Left lung (tissue), 10 donors: Measurements from ENCODE around the gene PNLIPRP1. TPM values are rescaled to one million over a fixed set of nuclear protein-coding genes. Genes with fewer than 3 reads are reported as not detected.

Experiments
- ATAC-seq: fragments of 200-7000 bp; cut with Tn5 transposase; one replicate; pipeline ENCODE4 v1.9.1; 2020; ENCODE audit warnings: moderate library complexity
- DNase-seq, 4 donors: peaks; one replicate each; pipeline ENCODE4 v3.0.0-alpha.2; 2013 to 2020
- H3K27ac ChIP-seq, 2 donors: fragments of 200-600 bp; sonication (generic) in 1 of 2; one replicate each; pipeline versions ENCODE4 v1.5.0 to v1.8.0; 2020 to 2021
- H3K27me3 ChIP-seq, 2 donors: fragments of 200-600 bp; sonication (generic) in 1 of 2; one replicate each; pipeline versions ENCODE4 v1.5.0 to v1.8.0; 2020 to 2021
- H3K36me3 ChIP-seq, 2 donors: fragments of 200-600 bp; sonication (generic) in 1 of 2; one replicate each; pipeline versions ENCODE4 v1.5.0 to v1.8.0; 2020 to 2021
- H3K4me1 ChIP-seq, 2 donors: fragments of 200-600 bp; one replicate each; pipeline ENCODE4 v1.8.0; 2021
- H3K4me3 ChIP-seq, 2 donors: fragments of 200-600 bp; sonication (generic) in 1 of 2; one replicate each; pipeline versions ENCODE4 v1.5.0 to v1.8.0; 2020 to 2021; ENCODE audit warnings: mild to moderate bottlenecking in 1 of 2
- H3K9me3 ChIP-seq, 2 donors: fragments of 200-600 bp; sonication (generic) in 1 of 2; one replicate each; pipeline versions ENCODE4 v1.5.0 to v1.8.0; 2020 to 2021
- CTCF ChIP-seq, 2 donors: fragments of 200-600 bp; sonication (generic) in 1 of 2; IDR thresholded peaks; one replicate each; pipeline versions ENCODE4 v1.5.0 to v1.8.0; 2021; ENCODE audit warnings: antibody characterized with exemption in 2 of 2
- intact Hi-C, 2 donors: fragments of 100-400 bp; cut with DNase I; formaldehyde crosslinking; loops; one replicate each; pipeline versions ENCODE4 v1.11.2 to v1.14.2; 2022
- polyA plus RNA-seq, 6 donors: library from polyadenylated mRNA; unstranded; fragments of 120-200 nt; gene quantifications; one replicate each; pipeline ENCODE4 v1.2.1, GENCODE V29; 2013; ENCODE audit not compliant: insufficient read length in 6 of 6
- total RNA-seq, 2 donors: library from RNA; stranded (reverse); fragmentation: NEBNext Ultra II Directional; extraction: Animal tissue kit (Norgen Biotek cat#: 25700); gene quantifications; one replicate each; pipeline ENCODE4 v1.2.1, GENCODE V29; 2021
- donor health status: DM: no; HTN: yes; CAD: no.
- donor health status: DM: no; HTN: no; CAD: no.

Gene PNLIPRP1
- total and polyA plus RNA-seq, 8 donors: 0.15 to 0.35 TPM; not detected in 6

GRCh38 chr10:116597543-116597942 lies 6.8 kb downstream of the PNLIPRP1 start:
- intact Hi-C loops: no loop called here
- no peak for TF ChIP-seq CTCF (IDR thresholded peaks at IDR 0.05)
- Histone ChIP-seq H3K9me3 (no peaks in the 10 kb centered on the region), H3K27me3 (no peaks in the 10 kb centered on the region), H3K4me1 (no peaks in the 10 kb centered on the region), H3K27ac (no peak overlapping the region), H3K36me3 (no peaks in the 10 kb centered on the region), H3K4me3 (no peak overlapping the region)
- ATAC-seq: no peak
- no peak for DNase-seq

GRCh38 chr10:116598329-116598728 lies 7.6 kb downstream of the PNLIPRP1 start:
- no peak for DNase-seq
- Histone ChIP-seq H3K9me3 (no peaks in the 10 kb centered on the region), H3K4me1 (no peaks in the 10 kb centered on the region), H3K27ac (no peak overlapping the region), H3K4me3 (no peak overlapping the region), H3K27me3 (no peaks in the 10 kb centered on the region), H3K36me3 (no peaks in the 10 kb centered on the region)
- no peak for ATAC-seq
- TF ChIP-seq CTCF (IDR thresholded peaks at IDR 0.05): no peak
- intact Hi-C loops: no loop called here

- Histone ChIP-seq H3K27ac (no peak overlapping the region), H3K36me3 (no peaks in the 10 kb centered on the region), H3K27me3 (no peaks in the 10 kb centered on the region), H3K4me1 (no peaks in the 10 kb centered on the region), H3K4me3 (no peak overlapping the region), H3K9me3 (no peaks in the 10 kb centered on the region)
- TF ChIP-seq CTCF (IDR thresholded peaks at IDR 0.05): no peak
- ATAC-seq (no peak), DNase-seq (no peak)
- intact Hi-C loops: no loop called here
These were observed 9.2 kb downstream of the PNLIPRP1 start for GRCh38 chr10:116599991-116600390.

- peaks cover 0 to 4% of the 10 kb centered on the region in 2 donors for H3K27me3 ChIP-seq
- intact Hi-C loops: no loop called here
- H3K9me3 ChIP-seq: no peaks in the 10 kb centered on the region
- ATAC-seq (no peak), DNase-seq (no peak)
- no peak overlapping the region for H3K4me3 ChIP-seq
- no peaks in the 10 kb centered on the region for H3K36me3 ChIP-seq
- H3K4me1 ChIP-seq: no peaks in the 10 kb centered on the region
- H3K27ac ChIP-seq: no peak overlapping the region
- TF ChIP-seq CTCF (IDR thresholded peaks at IDR 0.05): no peak
These were observed 12.1 kb downstream of the PNLIPRP1 start for GRCh38 chr10:116602648-116603400.

- intact Hi-C loops: no loop called here
- no peak for DNase-seq
- no peaks in the 10 kb centered on the region for H3K4me1 ChIP-seq
- no peak overlapping the region for H3K4me3 ChIP-seq
- no peak overlapping the region for H3K27ac ChIP-seq
- peaks cover 0 to 37% of the 10 kb centered on the region in 2 donors for H3K27me3 ChIP-seq
- no peak for TF ChIP-seq CTCF (IDR thresholded peaks at IDR 0.05)
- no peaks in the 10 kb centered on the region for H3K36me3 ChIP-seq
- H3K9me3 ChIP-seq: no peaks in the 10 kb centered on the region
- no peak for ATAC-seq
These were observed 15.3 kb downstream of the PNLIPRP1 start for GRCh38 chr10:116606061-116606483.
